Panc1 (cell line): ENCODE results near the gene CRISP3. TPM values are rescaled to one million over a fixed set of nuclear protein-coding genes. Genes with fewer than 3 reads are reported as not detected.

ENCODE experiments used
- ATAC-seq: fragments of 200-7000 bp; cut with Tn5 transposase; 2 replicates; pipeline ENCODE4 v1.9.1; 2020; ENCODE audit warnings: mild to moderate bottlenecking, moderate library complexity
- BruUV-seq: library from RNA; stranded (reverse); fragments of 400-500 nt; replicated peaks from 2 replicates; lab custom pipeline; 2021; lab: Mats Ljungman, UMichigan
- CTCF ChIA-PET: fragments of 300-600 bp; sonication (Branson Sonifier 250); formaldehyde crosslinking; loops from one replicate; lab custom pipeline; 2022; ENCODE audit warnings: antibody characterized with exemption; lab: Charles Lee
- POLR2A ChIA-PET: fragments of 300-600 bp; sonication (Branson Sonifier 250); formaldehyde crosslinking; loops from one replicate; lab custom pipeline; 2022; ENCODE audit warnings: antibody characterized with exemption; lab: Charles Lee
- DNase-seq: peaks from one replicate; pipeline ENCODE4 v3.0.0-alpha.2; 2010; ENCODE audit warnings: low read depth, low spot score
- H3K27ac ChIP-seq: 2 replicates; pipeline ENCODE4 v1.5.1; 2011; ENCODE audit warnings: mild to moderate bottlenecking, low read length, inconsistent platforms
- H3K27me3 ChIP-seq: fragments of 200-500 bp; sonication (Bioruptor generic); 2 replicates; pipeline ENCODE4 v1.6.0; 2014; ENCODE audit warnings: low read length, inconsistent platforms; ENCODE audit not compliant: control insufficient read depth, insufficient read depth
- H3K36me3 ChIP-seq: fragments of 200-500 bp; sonication (Bioruptor generic); 2 replicates; pipeline ENCODE4 v1.5.1; 2014; ENCODE audit warnings: inconsistent platforms, mild to moderate bottlenecking, low read length, moderate library complexity; ENCODE audit not compliant: control insufficient read depth, insufficient read depth
- H3K4me1 ChIP-seq: 2 replicates; pipeline ENCODE4 v1.5.1; 2011; ENCODE audit warnings: inconsistent platforms, mild to moderate bottlenecking, low read length, moderate library complexity; ENCODE audit not compliant: control insufficient read depth, insufficient read depth
- H3K4me3 ChIP-seq, 2 experiments: 2 replicates each; pipeline ENCODE4 v1.5.1; 2011 to 2012; ENCODE audit warnings: low read depth in 2 of 2, low read length in 2 of 2, mild to moderate bottlenecking in 2 of 2, inconsistent platforms in 1 of 2, moderate library complexity in 1 of 2
- H3K9me3 ChIP-seq: fragments of 200-500 bp; sonication (Bioruptor generic); 2 replicates; pipeline ENCODE4 v1.5.1; 2014; ENCODE audit warnings: low read depth, mild to moderate bottlenecking, inconsistent platforms, low read length, moderate library complexity; ENCODE audit not compliant: control insufficient read depth, insufficient read depth
- POLR2AphosphoS5 ChIP-seq: IDR thresholded peaks from 2 replicates; pipeline ENCODE4 v1.6.1; 2012; ENCODE audit warnings: mild to moderate bottlenecking, low read depth, low read length, moderate library complexity
- SIN3A ChIP-seq: IDR thresholded peaks from 2 replicates; pipeline ENCODE4 v1.6.1; 2012; ENCODE audit warnings: low read depth, mild to moderate bottlenecking, low read length, moderate library complexity, borderline replicate concordance; ENCODE audit not compliant: insufficient read depth
- TCF7L2 ChIP-seq: IDR thresholded peaks from 2 replicates; pipeline ENCODE4 v1.6.1; 2011; ENCODE audit warnings: mild to moderate bottlenecking, low read depth, low read length, inconsistent platforms
- in situ Hi-C: cut with HindIII; loops from 2 replicates; pipeline ENCODE4 v1.10.0; 2016; ENCODE audit warnings: low sequenced_read_pairs, low pct_unique_long_range_greater_than_20kb
- intact Hi-C: fragments of 100-400 bp; cut with micrococcal nuclease; formaldehyde crosslinking; loops from one replicate; pipeline ENCODE4 v1.10.0; 2022; ENCODE audit not compliant: unreplicated experiment
- total RNA-seq: library from RNA; stranded (reverse); gene quantifications from one replicate; pipeline ENCODE4 v1.2.1, GENCODE V29; 2021; ENCODE audit not compliant: unreplicated experiment
- TF ChIP-seq, protein P1 (sequence below), 2 experiments: IDR thresholded peaks; 2 replicates each; pipeline ENCODE4 v1.6.1; 2011 to 2012; ENCODE audit warnings: low read depth in 2 of 2, control low read depth in 1 of 2, low read length in 1 of 2, mild to moderate bottlenecking in 1 of 2, moderate library complexity in 1 of 2; ENCODE audit not compliant: insufficient read depth in 1 of 2
- TF ChIP-seq, protein P2 (sequence below): fragments of 450-650 bp; IDR thresholded peaks from 2 replicates; pipeline ENCODE4 v1.5.1; 2017; ENCODE audit warnings: mild to moderate bottlenecking

Gene CRISP3
- total RNA-seq, 1 experiment from 2014 or later = not detected

DNA sequence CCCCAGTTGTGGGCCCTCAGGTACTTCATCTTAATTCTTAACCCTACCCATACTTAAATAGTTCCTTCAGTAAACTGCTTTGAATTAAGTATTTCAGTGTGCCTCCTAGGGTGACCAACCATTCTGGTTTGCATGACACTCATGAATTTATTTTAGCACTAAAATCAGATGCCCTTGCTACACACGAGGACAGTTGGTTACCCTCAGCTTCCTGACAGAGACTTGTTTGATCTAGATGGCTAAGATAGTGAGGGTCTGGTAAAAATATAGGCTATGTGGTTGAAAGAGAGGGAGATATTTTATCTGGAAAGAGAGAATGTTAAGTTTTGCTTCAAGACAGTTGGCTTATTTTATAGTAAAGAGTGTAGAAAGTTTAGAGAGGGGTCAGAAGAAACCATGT lies 32.3 kb upstream of the CRISP3 start:
- in situ Hi-C loops = no loop called here
- CTCF ChIA-PET = no interaction called here
- no peaks in the 10 kb centered on the region for H3K36me3 ChIP-seq
- TF ChIP-seq, protein P1, sequence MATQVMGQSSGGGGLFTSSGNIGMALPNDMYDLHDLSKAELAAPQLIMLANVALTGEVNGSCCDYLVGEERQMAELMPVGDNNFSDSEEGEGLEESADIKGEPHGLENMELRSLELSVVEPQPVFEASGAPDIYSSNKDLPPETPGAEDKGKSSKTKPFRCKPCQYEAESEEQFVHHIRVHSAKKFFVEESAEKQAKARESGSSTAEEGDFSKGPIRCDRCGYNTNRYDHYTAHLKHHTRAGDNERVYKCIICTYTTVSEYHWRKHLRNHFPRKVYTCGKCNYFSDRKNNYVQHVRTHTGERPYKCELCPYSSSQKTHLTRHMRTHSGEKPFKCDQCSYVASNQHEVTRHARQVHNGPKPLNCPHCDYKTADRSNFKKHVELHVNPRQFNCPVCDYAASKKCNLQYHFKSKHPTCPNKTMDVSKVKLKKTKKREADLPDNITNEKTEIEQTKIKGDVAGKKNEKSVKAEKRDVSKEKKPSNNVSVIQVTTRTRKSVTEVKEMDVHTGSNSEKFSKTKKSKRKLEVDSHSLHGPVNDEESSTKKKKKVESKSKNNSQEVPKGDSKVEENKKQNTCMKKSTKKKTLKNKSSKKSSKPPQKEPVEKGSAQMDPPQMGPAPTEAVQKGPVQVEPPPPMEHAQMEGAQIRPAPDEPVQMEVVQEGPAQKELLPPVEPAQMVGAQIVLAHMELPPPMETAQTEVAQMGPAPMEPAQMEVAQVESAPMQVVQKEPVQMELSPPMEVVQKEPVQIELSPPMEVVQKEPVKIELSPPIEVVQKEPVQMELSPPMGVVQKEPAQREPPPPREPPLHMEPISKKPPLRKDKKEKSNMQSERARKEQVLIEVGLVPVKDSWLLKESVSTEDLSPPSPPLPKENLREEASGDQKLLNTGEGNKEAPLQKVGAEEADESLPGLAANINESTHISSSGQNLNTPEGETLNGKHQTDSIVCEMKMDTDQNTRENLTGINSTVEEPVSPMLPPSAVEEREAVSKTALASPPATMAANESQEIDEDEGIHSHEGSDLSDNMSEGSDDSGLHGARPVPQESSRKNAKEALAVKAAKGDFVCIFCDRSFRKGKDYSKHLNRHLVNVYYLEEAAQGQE (IDR thresholded peaks at IDR 0.05; ENCODE audit: insufficient read depth in 1 of 2, low read depth in 2 of 2, low read length in 1 of 2) = no peak
- TF ChIP-seq TCF7L2 (no peak), SIN3A (no peak), POLR2AphosphoS5 (no peak)
- TF ChIP-seq, protein P2, sequence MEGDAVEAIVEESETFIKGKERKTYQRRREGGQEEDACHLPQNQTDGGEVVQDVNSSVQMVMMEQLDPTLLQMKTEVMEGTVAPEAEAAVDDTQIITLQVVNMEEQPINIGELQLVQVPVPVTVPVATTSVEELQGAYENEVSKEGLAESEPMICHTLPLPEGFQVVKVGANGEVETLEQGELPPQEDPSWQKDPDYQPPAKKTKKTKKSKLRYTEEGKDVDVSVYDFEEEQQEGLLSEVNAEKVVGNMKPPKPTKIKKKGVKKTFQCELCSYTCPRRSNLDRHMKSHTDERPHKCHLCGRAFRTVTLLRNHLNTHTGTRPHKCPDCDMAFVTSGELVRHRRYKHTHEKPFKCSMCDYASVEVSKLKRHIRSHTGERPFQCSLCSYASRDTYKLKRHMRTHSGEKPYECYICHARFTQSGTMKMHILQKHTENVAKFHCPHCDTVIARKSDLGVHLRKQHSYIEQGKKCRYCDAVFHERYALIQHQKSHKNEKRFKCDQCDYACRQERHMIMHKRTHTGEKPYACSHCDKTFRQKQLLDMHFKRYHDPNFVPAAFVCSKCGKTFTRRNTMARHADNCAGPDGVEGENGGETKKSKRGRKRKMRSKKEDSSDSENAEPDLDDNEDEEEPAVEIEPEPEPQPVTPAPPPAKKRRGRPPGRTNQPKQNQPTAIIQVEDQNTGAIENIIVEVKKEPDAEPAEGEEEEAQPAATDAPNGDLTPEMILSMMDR = no peak
- H3K27me3 ChIP-seq = no peaks in the 10 kb centered on the region
- intact Hi-C loops = no loop called here
- no peaks in the 10 kb centered on the region for H3K4me1 ChIP-seq
- DNase-seq = no peak
- BruUV-seq = no TSS peak
- ATAC-seq = no peak
- POLR2A ChIA-PET = no interaction called here
- no peaks in the 10 kb centered on the region for H3K9me3 ChIP-seq
- no peak overlapping the region for H3K4me3 ChIP-seq
- H3K27ac ChIP-seq = no peak overlapping the region

DNA sequence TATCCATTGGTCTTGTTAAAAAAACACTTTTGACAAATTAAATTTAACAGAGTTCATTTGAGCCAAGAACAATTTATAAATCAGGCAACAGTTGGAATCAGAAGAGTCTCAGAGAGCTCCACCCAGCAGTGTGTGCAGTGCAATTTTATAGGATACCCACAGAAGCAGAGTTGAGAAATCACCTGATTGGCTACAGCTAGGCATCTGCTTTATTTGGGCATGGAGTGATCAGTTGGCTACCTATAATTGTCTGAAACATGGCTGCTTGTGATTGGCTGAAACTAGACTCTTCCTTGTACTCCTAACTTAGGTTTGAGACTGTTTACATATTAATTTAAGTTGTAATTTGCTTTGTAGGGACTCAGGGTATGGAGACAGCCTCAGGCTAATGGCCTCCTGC lies 30.9 kb upstream of the CRISP3 start:
- no TSS peak for BruUV-seq
- ChIA-PET CTCF (no interaction called here), POLR2A (no interaction called here)
- Histone ChIP-seq H3K36me3 (no peaks in the 10 kb centered on the region), H3K27ac (no peak overlapping the region), H3K4me3 (no peak overlapping the region), H3K9me3 (no peaks in the 10 kb centered on the region), H3K4me1 (no peaks in the 10 kb centered on the region), H3K27me3 (no peaks in the 10 kb centered on the region)
- DNase-seq (no peak), ATAC-seq (no peak)
- intact Hi-C loops = no loop called here
- in situ Hi-C loops = no loop called here
- no peak for TF ChIP-seq SIN3A
- TF ChIP-seq TCF7L2 = no peak
- TF ChIP-seq, protein P1 (IDR thresholded peaks at IDR 0.05; ENCODE audit: insufficient read depth in 1 of 2, low read depth in 2 of 2, low read length in 1 of 2) = no peak
- no peak for TF ChIP-seq POLR2AphosphoS5
